Measurements from ENCODE around the gene EGFLAM.

EGFLAM gene

GRCh38 chr5:38373743-38374142 lies 115.4 kb downstream of the EGFLAM start:
- no peak for DNase-seq (ENCODE audit: extremely low read depth, low read depth)
- TF ChIP-seq CTCF (IDR thresholded peaks at IDR 0.05; ENCODE audit: low read depth, low read length), result no peak

- DNase-seq (ENCODE audit: extremely low read depth, low read depth), result no peak
- TF ChIP-seq CTCF (IDR thresholded peaks at IDR 0.05; ENCODE audit: low read depth, low read length), result no peak
Observed at GRCh38 chr5:38375423-38375822, 117.1 kb downstream of the EGFLAM start.

- no peak for TF ChIP-seq CTCF (IDR thresholded peaks at IDR 0.05; ENCODE audit: low read depth, low read length)
- no peak for DNase-seq (ENCODE audit: extremely low read depth, low read depth)
Observed at GRCh38 chr5:38376404-38376803, 118.0 kb downstream of the EGFLAM start.

- DNase-seq (ENCODE audit: extremely low read depth, low read depth), result no peak
- TF ChIP-seq CTCF (IDR thresholded peaks at IDR 0.05; ENCODE audit: low read depth, low read length), result no peak
Observed at GRCh38 chr5:38378579-38378978, 120.2 kb downstream of the EGFLAM start.

- no peak for DNase-seq (ENCODE audit: extremely low read depth, low read depth)
- no peak for TF ChIP-seq CTCF (IDR thresholded peaks at IDR 0.05; ENCODE audit: low read depth, low read length)
Observed at GRCh38 chr5:38379350-38379937, 121.1 kb downstream of the EGFLAM start.

GRCh38 chr5:38380537-38380936 lies 122.2 kb downstream of the EGFLAM start:
- TF ChIP-seq CTCF (IDR thresholded peaks at IDR 0.05; ENCODE audit: low read depth, low read length), result no peak
- DNase-seq (ENCODE audit: extremely low read depth, low read depth), result no peak

GRCh38 chr5:38381361-38381760 lies 123.0 kb downstream of the EGFLAM start:
- TF ChIP-seq CTCF (IDR thresholded peaks at IDR 0.05; ENCODE audit: low read depth, low read length), result no peak
- DNase-seq (ENCODE audit: extremely low read depth, low read depth), result no peak
